Esophagus muscularis mucosa (tissue), 4 donors: ENCODE data around the gene LDLRAD3. TPM values are rescaled to one million over a fixed set of nuclear protein-coding genes. Genes with fewer than 3 reads are reported as not detected.

Experiments used
- DNase-seq: peaks from one replicate; pipeline ENCODE4 v3.0.0-alpha.2; 2017; ENCODE audit errors: extremely low spot score
- H3K27ac ChIP-seq, 4 donors: fragments of 200-600 bp; sonication (generic); replicated peaks in 1 of 4; 1 replicate in 3 of 4; 2 replicates in 1 of 4; pipeline ENCODE4 v1.5.1; 2016 to 2019; ENCODE audit warnings: mild to moderate bottlenecking in 1 of 4
- H3K27me3 ChIP-seq, 4 donors: fragments of 200-600 bp; sonication (generic); one replicate each; pipeline versions ENCODE4 v1.5.1 to v1.6.0; 2016 to 2019
- H3K36me3 ChIP-seq, 4 donors: fragments of 200-600 bp; sonication (generic); one replicate each; pipeline ENCODE4 v1.5.1; 2016 to 2019
- H3K4me1 ChIP-seq, 4 donors: fragments of 200-600 bp; sonication (generic); one replicate each; pipeline ENCODE4 v1.5.1; 2016 to 2019
- H3K4me3 ChIP-seq, 4 donors: fragments of 200-600 bp; sonication (generic); 1 replicate in 2 of 4; 2 replicates in 2 of 4; pipeline ENCODE4 v1.5.1; 2016 to 2019; ENCODE audit warnings: mild to moderate bottlenecking in 4 of 4, moderate library complexity in 1 of 4
- H3K9me3 ChIP-seq, 4 donors: fragments of 200-600 bp; sonication (generic); 1 replicate in 3 of 4; 2 replicates in 1 of 4; pipeline ENCODE4 v1.5.1; 2016 to 2019
- EP300 ChIP-seq: sonication (generic); formaldehyde crosslinking; IDR thresholded peaks from one replicate; pipeline ENCODE4 v1.6.1; 2017; ENCODE audit warnings: antibody characterized with exemption
- POLR2A ChIP-seq: fragments of 450-650 bp; IDR thresholded peaks from one replicate; pipeline ENCODE4 v1.6.1; 2017; ENCODE audit warnings: antibody characterized with exemption, moderate library complexity, mild to moderate bottlenecking, low read depth
- POLR2AphosphoS5 ChIP-seq, 2 donors: sonication (generic); formaldehyde crosslinking; IDR thresholded peaks; one replicate each; pipeline ENCODE4 v1.6.1; 2017; ENCODE audit warnings: antibody characterized with exemption in 2 of 2
- WGBS: methylation state at CpG from one replicate; pipeline ENCODE4 v1.1.5; 2018; 5-methylcytosine and 5-hydroxymethylcytosine counted together
- intact Hi-C: fragments of 100-400 bp; cut with DNase I; formaldehyde crosslinking; loops from one replicate; pipeline ENCODE4 v1.15.1; 2023
- total RNA-seq, 4 donors: library from RNA; depleted of rRNA; stranded (reverse); fragments of >200 nt; gene quantifications; one replicate each; pipeline versions ENCODE4 v1.1.0 to v1.2.1, GENCODE V29; 2016
- TF ChIP-seq, protein P1 (sequence below), 3 experiments: fragments of 200-600 bp in 2 of 3; fragments of 450-650 bp in 1 of 3; sonication (generic) in 2 of 3; IDR thresholded peaks; one replicate each; pipeline ENCODE4 v1.5.1; 2017 to 2019; ENCODE audit warnings: antibody characterized with exemption in 3 of 3, mild to moderate bottlenecking in 2 of 3, moderate library complexity in 1 of 3

The LDLRAD3 gene
- total RNA-seq, 4 donors from 2014 or later, result 6.8 to 8.7 (median 8.2) TPM

- Histone ChIP-seq H3K27me3 (no peaks in the 10 kb centered on the region), H3K4me1 (no peaks in the 10 kb centered on the region), H3K27ac (no peak overlapping the region), H3K36me3 (no peaks in the 10 kb centered on the region), H3K9me3 (peaks cover 0 to 6% (median 0%) of the 10 kb centered on the region in 4 donors), H3K4me3 (no peak overlapping the region)
- TF ChIP-seq, protein P1, sequence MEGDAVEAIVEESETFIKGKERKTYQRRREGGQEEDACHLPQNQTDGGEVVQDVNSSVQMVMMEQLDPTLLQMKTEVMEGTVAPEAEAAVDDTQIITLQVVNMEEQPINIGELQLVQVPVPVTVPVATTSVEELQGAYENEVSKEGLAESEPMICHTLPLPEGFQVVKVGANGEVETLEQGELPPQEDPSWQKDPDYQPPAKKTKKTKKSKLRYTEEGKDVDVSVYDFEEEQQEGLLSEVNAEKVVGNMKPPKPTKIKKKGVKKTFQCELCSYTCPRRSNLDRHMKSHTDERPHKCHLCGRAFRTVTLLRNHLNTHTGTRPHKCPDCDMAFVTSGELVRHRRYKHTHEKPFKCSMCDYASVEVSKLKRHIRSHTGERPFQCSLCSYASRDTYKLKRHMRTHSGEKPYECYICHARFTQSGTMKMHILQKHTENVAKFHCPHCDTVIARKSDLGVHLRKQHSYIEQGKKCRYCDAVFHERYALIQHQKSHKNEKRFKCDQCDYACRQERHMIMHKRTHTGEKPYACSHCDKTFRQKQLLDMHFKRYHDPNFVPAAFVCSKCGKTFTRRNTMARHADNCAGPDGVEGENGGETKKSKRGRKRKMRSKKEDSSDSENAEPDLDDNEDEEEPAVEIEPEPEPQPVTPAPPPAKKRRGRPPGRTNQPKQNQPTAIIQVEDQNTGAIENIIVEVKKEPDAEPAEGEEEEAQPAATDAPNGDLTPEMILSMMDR (IDR thresholded peaks at IDR 0.05), result no peak
- TF ChIP-seq POLR2AphosphoS5 (IDR thresholded peaks at IDR 0.05), result no peak
- no peak for TF ChIP-seq POLR2A
- no peak for TF ChIP-seq EP300
- DNase-seq, result no peak
- WGBS, result 87% methylated on average over 3 of the region's 3 CpGs
- intact Hi-C loops, result no loop called here
Measured at GRCh38 chr11:36002796-36003195, 58.9 kb downstream of the LDLRAD3 start.

- H3K4me3 ChIP-seq, result no peak overlapping the region
- intact Hi-C loops, result no loop called here
- no peaks in the 10 kb centered on the region for H3K36me3 ChIP-seq
- WGBS, result 66% methylated on average over 3 of the region's 3 CpGs
- no peak overlapping the region for H3K27ac ChIP-seq
- peaks cover 4 to 24% (median 19%) of the 10 kb centered on the region in 4 donors for H3K4me1 ChIP-seq
- H3K9me3 ChIP-seq, result peaks cover 0 to 6% (median 0%) of the 10 kb centered on the region in 4 donors
- no peaks in the 10 kb centered on the region for H3K27me3 ChIP-seq
- DNase-seq, result no peak
- no peak for TF ChIP-seq POLR2AphosphoS5 (IDR thresholded peaks at IDR 0.05)
- no peak for TF ChIP-seq EP300
- TF ChIP-seq POLR2A, result no peak
- TF ChIP-seq, protein P1 (IDR thresholded peaks at IDR 0.05), result no peak
Measured at GRCh38 chr11:36006556-36006955, 62.7 kb downstream of the LDLRAD3 start.

DNA sequence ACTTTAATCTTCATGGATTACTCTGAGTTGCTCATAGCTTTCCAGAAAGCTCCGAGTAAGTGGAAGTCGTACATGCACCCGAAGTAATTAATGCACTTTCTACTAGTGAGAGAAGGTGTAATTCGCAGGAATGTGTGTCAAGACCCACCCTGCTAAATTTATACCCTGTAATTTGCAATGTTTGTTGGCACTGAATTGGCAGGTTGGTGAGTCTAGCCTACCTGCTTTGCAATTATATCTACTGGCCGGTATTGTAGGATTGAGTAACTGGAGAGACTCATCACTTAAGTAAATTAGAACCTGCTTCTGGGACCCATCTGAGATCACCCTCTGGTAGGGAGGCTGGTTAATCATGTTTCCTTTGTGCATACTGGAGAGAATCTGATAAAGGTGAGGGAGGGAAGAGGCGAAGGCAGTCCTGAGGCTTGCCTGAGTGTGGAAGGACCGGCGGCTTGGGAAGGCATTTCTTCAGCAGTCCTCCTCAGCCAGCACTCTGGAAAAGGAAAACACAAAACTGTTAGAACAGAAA lies 63.3 kb downstream of the LDLRAD3 start:
- H3K4me3 ChIP-seq, result no peak overlapping the region
- H3K4me1 ChIP-seq, result peaks cover 4 to 24% (median 19%) of the 10 kb centered on the region in 4 donors
- intact Hi-C loops, result no loop called here
- H3K9me3 ChIP-seq, result peaks cover 0 to 6% (median 0%) of the 10 kb centered on the region in 4 donors
- TF ChIP-seq, protein P1 (IDR thresholded peaks at IDR 0.05), result no peak
- TF ChIP-seq EP300 (no peak), POLR2AphosphoS5 (IDR thresholded peaks at IDR 0.05) (no peak)
- DNase-seq, result no peak
- no peaks in the 10 kb centered on the region for H3K36me3 ChIP-seq
- H3K27ac ChIP-seq, result no peak overlapping the region
- 96% methylated on average over 8 of the region's 8 CpGs for whole genome bisulfite sequencing
- H3K27me3 ChIP-seq, result no peaks in the 10 kb centered on the region

DNA sequence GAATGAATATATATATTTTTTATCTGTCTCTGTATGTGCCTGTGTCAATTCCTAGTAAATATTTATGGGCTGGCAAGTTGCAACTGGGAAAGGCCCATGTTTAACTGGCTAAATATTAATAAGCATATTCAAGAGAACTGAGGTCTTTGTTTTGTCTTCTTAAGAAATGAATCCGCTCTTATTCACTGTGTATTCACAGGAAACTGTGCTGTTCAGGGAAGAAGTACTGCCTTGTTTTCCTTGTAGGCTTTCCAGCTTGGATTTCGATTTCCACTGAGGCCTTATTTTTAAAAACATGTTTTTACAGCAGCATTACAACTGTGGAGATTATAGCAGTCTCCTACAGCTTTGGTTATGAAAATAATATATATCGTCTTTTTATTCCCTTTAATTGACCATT lies 64.7 kb downstream of the LDLRAD3 start:
- Histone ChIP-seq H3K36me3 (no peaks in the 10 kb centered on the region), H3K4me1 (peaks cover 4 to 24% (median 21%) of the 10 kb centered on the region in 4 donors), H3K4me3 (no peak overlapping the region), H3K27ac (peak overlapping the region in 1 of 4 donors; percentile 41), H3K27me3 (no peaks in the 10 kb centered on the region), H3K9me3 (peaks cover 0 to 6% (median 0%) of the 10 kb centered on the region in 4 donors)
- TF ChIP-seq, protein P1 (IDR thresholded peaks at IDR 0.05), result no peak
- no peak for TF ChIP-seq EP300
- TF ChIP-seq POLR2AphosphoS5 (IDR thresholded peaks at IDR 0.05), result no peak
- no peak for TF ChIP-seq POLR2A
- intact Hi-C loops, result no loop called here
- WGBS, result 81% methylated on average over 3 of the region's 3 CpGs
- no peak for DNase-seq

DNA sequence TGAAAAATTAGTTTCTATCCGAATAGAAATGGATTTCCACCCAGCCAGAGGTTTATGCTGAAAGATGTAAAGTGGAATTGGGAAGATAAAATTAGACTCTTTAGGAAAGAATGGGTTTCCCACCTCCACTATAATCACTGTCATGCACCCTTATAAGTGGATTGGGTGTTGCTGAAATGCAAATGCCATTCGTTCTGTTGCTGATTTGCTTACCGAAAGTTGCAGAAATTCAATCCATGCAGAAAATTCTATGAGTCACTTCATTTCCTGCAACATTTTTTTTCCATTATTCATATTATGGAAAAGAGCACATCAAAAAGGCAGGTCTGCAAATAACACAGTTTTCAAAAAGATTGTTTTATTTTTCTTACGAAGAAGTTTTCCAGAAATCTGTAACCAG lies 65.6 kb downstream of the LDLRAD3 start:
- peak overlapping the region in 1 of 4 donors; percentile 41 for H3K27ac ChIP-seq

More for the DNA sequence above, 65.6 kb downstream of the LDLRAD3 start:
- intact Hi-C loops, result no loop called here
- TF ChIP-seq POLR2AphosphoS5 (IDR thresholded peaks at IDR 0.05), result no peak
- TF ChIP-seq POLR2A, result no peak
- TF ChIP-seq, protein P1 (IDR thresholded peaks at IDR 0.05), result no peak
- no peak for TF ChIP-seq EP300
- Histone ChIP-seq H3K27me3 (no peaks in the 10 kb centered on the region), H3K4me3 (no peak overlapping the region), H3K4me1 (peaks cover 4 to 24% (median 21%) of the 10 kb centered on the region in 4 donors), H3K36me3 (no peaks in the 10 kb centered on the region), H3K9me3 (peaks cover 0 to 3% (median 0%) of the 10 kb centered on the region in 4 donors)
- no peak for DNase-seq
- 47% methylated on average over 4 of the region's 4 CpGs for WGBS
